ENCODE data around the gene SGO2. TPM values are rescaled to one million over a fixed set of nuclear protein-coding genes. Genes with fewer than 3 reads are reported as not detected.

SGO2 gene
- total and polyA plus RNA-seq, 2 donors (not counting 1 experiment from before 2014, with no cell fraction given) = 0.89 to 5.3 TPM

- Mint-ChIP-seq H3K4me3 (no peak overlapping the region), H3K27ac (no peak overlapping the region), H3K27me3 (peaks cover 24% of the 10 kb centered on the region), H3K9me3 (ENCODE audit: insufficient read depth) (no peaks in the 10 kb centered on the region), H3K4me1 (peaks cover 17% of the 10 kb centered on the region)
- no peaks in the 10 kb centered on the region for H3K9me3 ChIP-seq (ENCODE audit: control extremely low read depth in 1 of 3, control insufficient read depth in 2 of 3, insufficient read depth in 1 of 3, low read length in 2 of 3)
- H3K79me2 ChIP-seq (ENCODE audit: control insufficient read depth, insufficient read depth, low read length) = no peaks in the 10 kb centered on the region
- H2AFZ ChIP-seq (ENCODE audit: insufficient read depth, low read depth, low read length, poor library complexity, severe bottlenecking) = no peak overlapping the region
- DNase-seq (no peak), ATAC-seq (ENCODE audit: low read depth) (no peak)
- ChIA-PET CTCF (no interaction called here), POLR2A (no interaction called here)
- WGBS (ENCODE audit: insufficient coverage) = 90% methylated on average over 1 of the region's 2 CpGs
- H3K4me2 ChIP-seq (replicated peaks; ENCODE audit: low read depth, low read length, poor library complexity, severe bottlenecking) = no peak overlapping the region
- no peaks in the 10 kb centered on the region for H3K36me3 ChIP-seq (replicated peaks in 1 of 2; ENCODE audit: control extremely low read depth in 1 of 2, control insufficient read depth in 1 of 2, extremely low read depth in 1 of 2, insufficient read depth in 2 of 2, low read length in 1 of 2)
- no peak overlapping the region for H3K4me3 ChIP-seq (ENCODE audit: control extremely low read depth in 1 of 5, extremely low read depth in 1 of 5, insufficient read depth in 1 of 5, low read depth in 2 of 5, low read length in 4 of 5)
- TF ChIP-seq CTCF (IDR thresholded peaks at IDR 0.05) (no peak), EZH2 (IDR thresholded peaks at IDR 0.05; ENCODE audit: borderline replicate concordance, insufficient read depth, low read depth, low read length, poor library complexity, severe bottlenecking) (no peak)
- no peak overlapping the region for H3K27ac ChIP-seq (ENCODE audit: low read length in 2 of 2)
- H3K4me1 ChIP-seq (ENCODE audit: control insufficient read depth in 2 of 2, insufficient read depth in 2 of 2, low read length in 2 of 2) = peaks cover 0 to 5% of the 10 kb centered on the region in 2 donors
- intact Hi-C loops (cut with micrococcal nuclease) = no loop called here
- no peaks in the 10 kb centered on the region for H4K20me1 ChIP-seq (ENCODE audit: control insufficient read depth, insufficient read depth, low read length, poor library complexity, severe bottlenecking)
- no peak overlapping the region for H3K9ac ChIP-seq (ENCODE audit: low read length)
- no peaks in the 10 kb centered on the region for H3K27me3 ChIP-seq (replicated peaks in 1 of 4; ENCODE audit: control extremely low read depth in 1 of 4, control insufficient read depth in 3 of 4, insufficient read depth in 4 of 4, low read length in 3 of 4)
Observed at GRCh38 chr2:200619279-200619678, 93.3 kb downstream of the SGO2 start.

- Histone ChIP-seq H3K9ac (ENCODE audit: low read length) (no peak overlapping the region), H3K4me3 (ENCODE audit: control extremely low read depth in 1 of 5, extremely low read depth in 1 of 5, insufficient read depth in 1 of 5, low read depth in 2 of 5, low read length in 4 of 5) (no peak overlapping the region), H3K9me3 (ENCODE audit: control extremely low read depth in 1 of 3, control insufficient read depth in 2 of 3, insufficient read depth in 1 of 3, low read length in 2 of 3) (no peaks in the 10 kb centered on the region), H3K79me2 (ENCODE audit: control insufficient read depth, insufficient read depth, low read length) (no peaks in the 10 kb centered on the region), H3K4me2 (replicated peaks; ENCODE audit: low read depth, low read length, poor library complexity, severe bottlenecking) (no peak overlapping the region), H4K20me1 (ENCODE audit: control insufficient read depth, insufficient read depth, low read length, poor library complexity, severe bottlenecking) (no peaks in the 10 kb centered on the region), H3K36me3 (replicated peaks in 1 of 2; ENCODE audit: control extremely low read depth in 1 of 2, control insufficient read depth in 1 of 2, extremely low read depth in 1 of 2, insufficient read depth in 2 of 2, low read length in 1 of 2) (no peaks in the 10 kb centered on the region), H3K27me3 (replicated peaks in 1 of 4; ENCODE audit: control extremely low read depth in 1 of 4, control insufficient read depth in 3 of 4, insufficient read depth in 4 of 4, low read length in 3 of 4) (no peaks in the 10 kb centered on the region), H3K4me1 (ENCODE audit: control insufficient read depth in 2 of 2, insufficient read depth in 2 of 2, low read length in 2 of 2) (peaks cover 0 to 5% of the 10 kb centered on the region in 2 donors), H2AFZ (ENCODE audit: insufficient read depth, low read depth, low read length, poor library complexity, severe bottlenecking) (no peak overlapping the region), H3K27ac (ENCODE audit: low read length in 2 of 2) (no peak overlapping the region)
- CTCF ChIA-PET = interaction anchor here (0.7 to 0.8 kb wide), 2 partner anchors 35 to 84 kb away, joined by 3 read pairs; partner anchors contain the start of gene AOX1
- DNase-seq (no peak), ATAC-seq (ENCODE audit: low read depth) (no peak)
- 88% methylated on average over 3 of the region's 7 CpGs for WGBS (ENCODE audit: insufficient coverage)
- H3K4me3 Mint-ChIP-seq = no peak overlapping the region
- peaks cover 21% of the 10 kb centered on the region for H3K27me3 Mint-ChIP-seq
- TF ChIP-seq CTCF (IDR thresholded peaks at IDR 0.05) = no peak
- TF ChIP-seq EZH2 (IDR thresholded peaks at IDR 0.05; ENCODE audit: borderline replicate concordance, insufficient read depth, low read depth, low read length, poor library complexity, severe bottlenecking) = no peak
- intact Hi-C loops (cut with micrococcal nuclease) = no loop called here
- peaks cover 17% of the 10 kb centered on the region for H3K4me1 Mint-ChIP-seq
- no peaks in the 10 kb centered on the region for H3K9me3 Mint-ChIP-seq (ENCODE audit: insufficient read depth)
- POLR2A ChIA-PET = no interaction called here
- no peak overlapping the region for H3K27ac Mint-ChIP-seq
Observed at GRCh38 chr2:200620606-200621390, 94.8 kb downstream of the SGO2 start.
